Glomerular visceral epithelial cell (primary cell): ENCODE measurements around the gene MED31.
"Not testable (repeated sequence)": the region's sequence is repeated elsewhere in the genome, so short reads cannot be mapped to it uniquely, and the experiment has no call there.

ENCODE experiments used
- DNase-seq: peaks from one replicate; pipeline ENCODE4 v3.0.0-alpha.2; 2016; ENCODE audit errors: extremely low spot score

Gene MED31

DNA sequence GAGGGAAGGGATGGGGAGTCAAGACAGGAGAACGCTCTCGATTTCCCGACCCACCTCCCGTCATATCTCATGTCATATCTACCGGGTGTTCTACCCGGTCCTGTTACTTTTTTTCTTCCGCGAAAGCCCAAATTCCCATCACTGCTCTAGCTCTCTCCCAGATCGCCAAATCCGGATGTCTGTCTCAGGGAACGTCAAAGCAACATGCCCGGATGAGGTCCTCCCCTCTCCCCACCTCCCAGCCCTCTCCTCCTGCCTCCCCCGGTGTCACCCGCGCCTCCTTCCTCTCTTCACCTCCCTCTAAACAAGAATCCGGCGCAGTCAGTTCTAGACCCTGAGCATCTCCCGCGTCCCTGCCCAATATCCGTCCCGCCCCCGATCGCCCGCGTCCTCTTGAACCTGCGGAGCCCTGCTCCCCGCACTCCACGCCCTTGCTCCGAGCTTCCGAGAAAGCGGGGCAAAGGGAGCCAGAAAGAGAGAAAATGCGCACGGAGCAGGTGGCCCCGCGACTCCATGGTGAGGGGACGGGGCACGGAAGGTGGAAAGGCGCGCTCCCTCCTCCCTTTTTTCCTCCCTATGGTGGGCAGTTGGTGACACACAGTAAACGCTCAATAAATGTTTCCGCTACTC lies 4.4 kb upstream of the MED31 start:
- not testable (repeated sequence) for DNase-seq

- DNase-seq, result peak; percentile 27
Measured at GRCh38 chr17:6654841-6655731, 3.7 kb upstream of the MED31 start.

- DNase-seq, result peak; percentile 20
Measured at GRCh38 chr17:6651919-6652452, 581 bp upstream of the MED31 start.

DNA sequence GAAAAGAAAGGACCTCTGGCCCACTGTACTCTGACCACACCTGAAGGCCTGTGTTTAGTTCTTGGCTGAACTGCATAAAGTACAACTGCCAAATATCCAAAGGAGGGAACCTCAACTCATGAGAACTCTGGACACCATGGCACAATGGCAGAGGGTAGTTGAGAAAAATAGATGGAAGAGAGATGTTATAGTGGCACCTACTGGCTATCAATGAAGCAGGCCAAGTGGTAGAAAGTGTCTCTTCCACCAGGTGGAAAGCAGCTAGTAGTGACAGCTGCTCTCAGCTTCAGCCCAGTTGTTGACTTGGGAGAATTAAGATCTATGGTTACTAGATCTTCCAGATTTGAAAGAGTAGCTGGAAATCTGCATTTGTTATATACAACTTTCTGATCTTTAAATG lies 3.2 kb downstream of the MED31 start:
- peak; percentile 23 for DNase-seq

DNA sequence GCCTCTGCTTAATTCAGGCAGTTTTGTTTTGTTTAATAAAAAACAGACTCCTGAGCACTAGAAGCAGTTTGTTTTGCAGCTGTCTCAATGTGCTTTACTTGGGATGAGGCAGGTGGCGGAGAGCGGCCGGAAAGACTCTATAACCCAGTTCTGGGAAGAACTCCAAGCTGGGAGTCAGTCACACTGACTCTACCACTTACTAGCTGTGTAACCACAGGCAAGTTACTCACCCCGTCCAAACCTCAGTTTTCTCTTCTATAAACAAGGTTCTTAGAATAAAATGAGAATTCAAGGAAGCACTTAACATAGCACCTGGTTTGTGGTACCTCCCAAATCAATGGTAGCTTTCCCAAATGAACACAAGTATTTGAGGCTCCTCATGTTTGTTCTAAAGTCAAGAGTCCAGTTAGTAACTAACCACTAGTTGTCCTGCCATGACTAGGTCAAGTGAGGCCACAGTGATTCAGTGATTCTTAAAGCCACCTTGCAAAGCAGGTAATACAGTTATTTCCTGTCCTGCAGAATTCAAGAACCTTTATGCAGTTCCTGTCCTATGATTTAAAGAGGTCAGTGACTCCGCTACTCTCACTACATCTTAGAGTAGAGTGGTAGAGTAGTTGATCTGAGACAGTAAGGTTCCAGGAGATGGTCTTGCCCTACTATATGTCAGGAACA lies 7.8 kb downstream of the MED31 start:
- DNase-seq, result peak; percentile 26

- no peak for DNase-seq
Measured at GRCh38 chr17:6642592-6642991, 8.8 kb downstream of the MED31 start.

GRCh38 chr17:6641247-6641863 lies 10.1 kb downstream of the MED31 start:
- no peak for DNase-seq

DNA sequence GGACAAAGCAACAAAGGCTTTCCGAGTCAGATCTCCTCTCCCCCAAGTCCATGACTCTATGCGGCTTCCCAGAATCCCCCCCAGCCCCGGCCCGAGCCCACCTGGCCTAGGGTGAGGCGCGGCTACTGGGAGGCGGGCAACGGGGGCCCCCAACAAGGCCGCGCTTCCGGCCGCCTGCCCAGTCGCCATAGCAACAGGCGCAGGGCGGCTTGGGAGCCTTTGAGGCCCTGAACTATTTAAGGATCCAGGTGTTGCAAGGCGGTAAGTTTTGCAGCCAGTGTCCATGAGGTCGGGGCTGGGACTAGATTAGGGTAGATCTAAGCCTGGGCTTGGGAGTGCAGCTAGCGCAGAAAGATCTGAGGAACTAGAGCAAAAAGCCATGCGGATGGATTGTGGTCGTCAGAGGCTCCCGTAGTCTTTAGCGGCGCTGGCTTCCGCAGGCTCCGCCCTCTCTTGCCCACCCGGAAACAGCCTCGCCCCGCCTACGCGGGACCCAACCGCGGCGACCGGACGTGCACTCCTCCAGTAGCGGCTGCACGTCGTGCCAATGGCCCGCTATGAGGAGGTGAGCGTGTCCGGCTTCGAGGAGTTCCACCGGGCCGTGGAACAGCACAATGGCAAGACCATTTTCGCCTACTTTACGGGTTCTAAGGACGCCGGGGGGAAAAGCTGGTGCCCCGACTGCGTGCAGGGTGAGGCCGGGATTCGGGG lies 10.7 kb downstream of the MED31 start, which contains the start of the genes KIAA0753 and TXNDC17:
TSS of gene KIAA0753 (minus strand) at position 176 of the 711 bp plus-strand sequence. CDS start 5,608 bp downstream, outside the sequence.
TSS of gene TXNDC17 (plus strand) at position 525 of the 711 bp plus-strand sequence. CDS start at position 548, 23 bp downstream.
- DNase-seq, result peak; percentile 92

DNA sequence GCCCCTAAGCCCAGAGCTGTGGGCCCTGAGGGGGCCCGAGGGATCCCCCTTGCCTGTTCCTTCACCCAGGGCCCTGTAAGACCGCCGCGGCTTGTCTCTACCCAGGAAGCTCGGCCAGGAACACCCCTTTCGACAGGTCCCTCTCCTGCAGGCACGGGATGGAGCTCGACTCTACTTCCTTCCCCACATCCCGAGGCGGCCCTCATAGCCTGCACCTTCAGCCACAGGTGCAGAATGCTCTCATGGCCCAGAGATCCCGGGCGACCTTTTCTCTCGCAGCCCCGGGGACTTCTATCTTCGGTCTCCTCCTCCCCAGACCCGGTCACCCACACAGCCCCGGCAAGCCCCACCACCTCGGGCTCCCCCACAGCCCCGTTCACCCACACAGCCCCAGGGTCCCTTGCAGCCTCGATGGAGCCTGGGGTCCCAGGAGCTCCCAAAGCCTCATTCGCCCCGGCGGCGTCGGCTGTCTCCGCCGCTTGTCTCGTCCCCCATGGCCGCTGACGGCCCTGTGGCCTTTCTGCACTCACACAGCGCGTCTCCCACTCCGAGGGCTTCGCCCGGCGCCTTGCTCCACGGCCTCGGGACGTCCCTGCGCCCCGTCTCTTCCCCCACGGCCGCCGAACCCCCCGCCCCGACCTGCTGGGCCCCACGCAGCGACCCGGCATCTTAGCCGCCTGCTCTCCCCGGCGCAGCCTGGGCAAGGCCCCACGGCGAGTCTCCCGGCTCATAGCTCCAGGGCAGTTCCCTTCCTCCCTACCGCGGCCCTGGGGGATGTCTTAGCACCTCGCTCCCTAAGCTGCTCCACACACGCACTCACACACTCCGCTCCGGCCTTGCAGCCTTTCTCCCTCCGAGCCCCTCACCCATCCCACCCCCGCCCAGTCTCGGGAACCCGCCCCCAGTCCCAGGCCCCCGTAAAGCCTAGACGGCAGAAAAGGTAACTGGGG lies 11.5 kb downstream of the MED31 start:
- DNase-seq, result peak; percentile 43

GRCh38 chr17:6639014-6639585 lies 12.3 kb downstream of the MED31 start:
- DNase-seq, result peak; percentile 17

DNA sequence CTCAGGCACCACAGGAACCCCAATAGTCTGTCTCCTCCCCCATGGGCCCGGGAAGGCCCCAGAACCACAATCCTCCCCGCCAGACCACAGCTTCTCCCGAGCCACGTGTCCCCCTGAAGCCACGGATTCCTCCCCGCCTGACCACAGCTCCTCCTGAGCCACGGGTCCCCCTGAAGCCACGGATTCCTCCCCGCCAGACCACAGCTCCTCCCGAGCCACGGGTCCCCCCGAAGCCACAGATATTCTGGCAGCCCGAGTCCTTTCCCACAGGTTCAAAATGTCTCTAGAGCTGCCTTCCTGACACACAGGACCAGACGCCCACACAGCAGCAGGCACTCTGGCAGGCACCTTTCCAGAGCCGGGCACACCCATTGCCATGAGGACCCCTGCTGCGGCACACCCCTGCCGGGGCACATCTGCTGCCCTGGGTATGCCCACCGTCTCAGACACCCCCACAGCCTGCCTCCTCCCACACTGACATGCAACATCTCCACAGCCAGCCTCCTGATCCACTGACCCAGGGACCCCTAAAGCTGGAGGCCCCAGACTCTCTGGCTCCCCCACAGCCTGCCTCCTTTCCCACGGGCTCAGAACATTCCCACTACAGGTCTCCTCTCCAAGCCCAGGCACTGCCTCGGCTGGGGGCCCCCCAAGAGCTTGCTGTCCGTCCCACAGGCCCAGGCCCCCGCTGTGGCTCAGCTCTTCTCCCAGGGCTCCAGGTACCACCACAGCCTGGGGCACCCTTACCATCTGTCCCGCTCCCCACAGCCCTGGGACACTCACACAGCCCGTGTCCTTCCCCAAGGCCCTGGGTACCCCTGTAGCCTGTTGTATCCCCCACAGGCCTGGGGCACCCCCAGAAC lies 13.1 kb downstream of the MED31 start:
- DNase-seq, result no peak

- no peak for DNase-seq
Measured at GRCh38 chr17:6637458-6637840, 14.0 kb downstream of the MED31 start.

DNA sequence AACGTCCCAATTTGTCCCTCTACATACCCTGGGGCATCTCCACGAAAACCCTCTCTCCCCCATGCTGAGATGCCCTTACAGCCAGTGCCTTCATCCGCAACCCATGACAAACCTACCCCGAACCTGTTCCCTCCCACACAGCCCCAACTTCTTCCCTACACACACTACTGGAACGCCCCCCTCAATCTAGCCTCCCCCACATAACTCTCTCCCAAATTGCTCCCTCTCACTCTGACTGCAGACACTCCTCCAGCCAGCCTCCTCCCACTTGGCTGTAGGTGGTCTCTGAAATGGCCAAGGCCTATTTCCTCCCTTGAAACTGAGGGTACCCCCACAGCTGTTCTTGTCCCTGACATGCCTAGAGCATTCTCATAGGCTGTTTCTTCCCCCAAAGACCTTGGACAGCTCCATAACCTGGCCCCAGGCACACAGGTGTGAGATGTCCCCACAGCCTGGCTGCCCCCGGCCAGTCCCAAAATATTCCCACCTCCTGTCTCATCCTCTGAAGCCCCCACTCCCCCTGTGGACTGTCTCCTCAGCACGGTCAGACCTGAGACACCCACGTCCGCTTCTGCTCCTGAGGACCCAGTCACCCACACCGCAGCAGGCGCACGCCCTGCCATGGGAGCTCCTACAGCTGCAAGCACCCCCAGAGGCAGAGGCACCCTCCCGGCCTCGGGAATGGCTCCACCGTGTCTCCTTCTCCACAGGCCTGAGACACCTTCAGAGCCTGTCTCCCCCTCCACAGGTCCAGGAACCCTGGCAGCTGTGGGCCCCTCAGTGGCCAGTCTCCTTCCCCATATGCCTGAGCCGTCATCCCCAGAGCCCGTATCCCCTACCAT lies 14.6 kb downstream of the MED31 start:
- no peak for DNase-seq

DNA sequence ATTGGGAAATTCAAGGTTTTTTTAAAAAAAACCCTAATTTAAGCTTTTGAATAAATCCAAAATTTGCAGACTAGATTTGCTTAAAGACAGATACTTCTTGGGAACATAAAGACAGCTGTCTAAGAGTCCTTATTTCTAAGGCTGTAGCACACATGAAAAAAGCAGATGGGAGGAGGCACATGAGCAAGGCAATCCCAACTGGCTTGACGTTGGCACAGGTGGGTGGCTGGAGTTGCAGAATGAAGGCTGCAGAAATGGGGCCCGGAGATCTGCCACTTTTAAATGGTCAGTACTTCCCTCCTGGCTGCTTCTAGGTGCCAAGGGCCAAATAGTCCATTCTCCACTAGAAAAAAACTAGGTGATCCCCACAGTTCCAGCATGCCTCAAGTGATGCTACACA lies 15.3 kb downstream of the MED31 start:
- DNase-seq, result no peak

GRCh38 chr17:6633263-6633662 lies 18.1 kb downstream of the MED31 start:
- no peak for DNase-seq

- no peak for DNase-seq
Measured at GRCh38 chr17:6632530-6632929, 18.9 kb downstream of the MED31 start.

GRCh38 chr17:6630390-6630789 lies 21.0 kb downstream of the MED31 start:
- no peak for DNase-seq

DNA sequence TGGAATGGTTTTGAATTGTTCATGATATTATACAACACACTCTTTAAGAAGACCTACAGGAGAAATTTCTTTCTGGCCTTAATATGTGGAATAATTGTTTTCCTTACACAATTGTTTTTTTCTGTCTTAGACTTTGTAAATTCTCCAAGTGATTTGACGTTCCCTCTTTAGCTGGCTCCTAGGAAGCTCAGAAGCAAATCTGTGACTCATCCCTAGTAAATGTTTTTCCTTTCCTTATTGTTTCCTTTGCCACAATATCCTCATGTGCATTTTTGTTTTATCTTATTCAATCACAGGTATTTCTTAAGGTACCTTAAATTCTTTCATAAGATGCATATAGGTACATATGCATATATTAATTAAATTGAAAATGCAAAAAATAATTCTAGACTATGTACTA lies 24.4 kb downstream of the MED31 start:
- DNase-seq, result no peak
